ENCODE results near the gene NTRK3. TPM values are rescaled to one million over a fixed set of nuclear protein-coding genes. Genes with fewer than 3 reads are reported as not detected.

NTRK3 gene
- 10 to 100 TPM; 34.3 to 94.1 TPM for total RNA-seq
- long read RNA-seq, donor 1, partial matches to known transcripts, result 9 of 39 reads
- long read RNA-seq, donor 1, other reads (novel, unspliced or antisense), result 27 of 39 reads
- long read RNA-seq, donor 2, partial matches to known transcripts, result 13 of 27 reads
- long read RNA-seq, donor 2, other reads (novel, unspliced or antisense), result 11 of 27 reads

DNA sequence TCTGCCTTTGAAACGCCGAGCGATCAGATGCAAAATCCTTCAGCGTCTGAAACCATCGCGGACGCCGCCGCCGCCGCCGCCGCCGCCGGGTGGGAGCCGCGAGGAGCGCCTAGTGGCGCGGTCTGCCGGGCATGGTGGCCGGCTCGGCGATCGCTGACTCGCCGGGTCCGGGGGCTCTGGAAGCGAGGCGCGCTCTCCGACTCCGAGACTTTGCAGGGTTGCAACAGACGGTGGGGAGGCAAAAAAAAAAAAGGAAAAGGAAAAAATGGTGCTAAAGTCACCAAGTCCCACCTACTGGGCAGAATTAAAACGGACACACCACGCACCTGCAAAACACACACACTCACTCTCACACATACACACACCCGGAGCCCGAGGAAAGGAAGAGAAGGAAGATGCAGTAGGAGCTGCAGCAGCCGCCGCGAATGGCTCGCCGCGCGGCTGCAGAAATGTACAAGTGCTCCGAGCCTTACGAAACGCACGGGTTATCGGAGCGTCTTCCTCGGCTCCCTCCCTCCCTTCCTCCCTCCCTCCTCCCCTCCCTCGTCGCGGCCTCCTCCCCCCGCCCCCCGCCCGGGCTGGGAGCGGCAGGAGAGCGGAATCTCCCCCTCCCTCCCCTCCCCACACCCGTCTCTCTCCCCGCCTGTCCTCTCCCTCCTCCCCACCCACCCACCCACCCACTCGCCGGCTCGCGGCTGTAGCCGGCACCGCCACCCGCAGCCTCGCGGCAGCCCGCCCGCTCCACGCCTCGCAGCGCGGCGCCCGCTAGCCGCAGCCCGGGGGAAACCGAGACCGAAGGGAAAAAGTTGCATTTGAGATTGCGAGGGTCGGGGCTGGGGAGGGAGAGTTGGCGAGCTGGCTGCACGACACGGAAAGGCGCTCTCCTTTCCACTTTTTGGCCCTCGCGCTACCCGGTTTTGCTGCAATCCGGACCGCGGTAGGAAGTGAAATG, at the start of gene NTRK3:
Gene NTRK3, minus strand, starts transcription at position 461 of the 952 bp plus-strand sequence. CDS start 586 bp downstream, outside the sequence.
- intact Hi-C loops (cut with DNase I), result loop anchor here (10.0 kb wide), 3 partner anchors 182 to 582 kb away; no protein-coding TSS in a partner anchor
- DNase-seq (ENCODE audit: low spot score), result no peak

DNA sequence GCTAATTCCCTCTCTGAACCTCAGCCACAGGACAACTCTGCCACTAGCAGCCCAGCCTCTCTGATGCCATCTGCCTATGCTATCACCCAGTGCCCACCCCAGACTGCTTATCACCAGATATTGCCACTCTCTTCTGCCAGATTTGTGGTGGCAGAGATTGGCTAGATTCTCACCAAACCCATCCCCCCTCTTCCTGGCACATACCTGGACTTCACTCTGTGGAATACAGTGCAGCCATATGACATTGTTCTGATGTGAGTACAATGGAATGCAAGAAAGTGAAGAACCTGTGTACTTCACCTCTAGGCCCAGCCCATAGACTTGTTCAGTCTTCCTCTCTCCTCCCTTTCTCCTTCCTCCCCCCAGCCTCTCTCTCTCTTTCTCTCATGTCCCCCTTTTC, 46.9 kb upstream of the NTRK3 start:
- DNase-seq (ENCODE audit: low spot score), result no peak
- intact Hi-C loops (cut with DNase I), result loop anchor here in 1 of 2 donors (10.0 kb wide), 1 partner anchor 61 kb away; no protein-coding TSS in a partner anchor

- intact Hi-C loops (cut with DNase I), result loop anchor here in 1 of 2 donors (10.0 kb wide), 1 partner anchor 62 kb away; no protein-coding TSS in a partner anchor
These were observed 45.8 kb upstream of the NTRK3 start for GRCh38 chr15:88302373-88302772.

GRCh38 chr15:88301311-88301710, 44.8 kb upstream of the NTRK3 start:
- no peak for DNase-seq (ENCODE audit: low spot score)
- intact Hi-C loops (cut with DNase I), result loop anchor here in 1 of 2 donors (10.0 kb wide), 1 partner anchor 63 kb away; no protein-coding TSS in a partner anchor

More at GRCh38 chr15:88302373-88302772, 45.8 kb upstream of the NTRK3 start:
- DNase-seq (ENCODE audit: low spot score), result no peak

GRCh38 chr15:88300861-88301260, 44.3 kb upstream of the NTRK3 start:
- no peak for DNase-seq (ENCODE audit: low spot score)
- intact Hi-C loops (cut with DNase I), result loop anchor here in 1 of 2 donors (10.0 kb wide), 1 partner anchor 64 kb away; no protein-coding TSS in a partner anchor

DNA sequence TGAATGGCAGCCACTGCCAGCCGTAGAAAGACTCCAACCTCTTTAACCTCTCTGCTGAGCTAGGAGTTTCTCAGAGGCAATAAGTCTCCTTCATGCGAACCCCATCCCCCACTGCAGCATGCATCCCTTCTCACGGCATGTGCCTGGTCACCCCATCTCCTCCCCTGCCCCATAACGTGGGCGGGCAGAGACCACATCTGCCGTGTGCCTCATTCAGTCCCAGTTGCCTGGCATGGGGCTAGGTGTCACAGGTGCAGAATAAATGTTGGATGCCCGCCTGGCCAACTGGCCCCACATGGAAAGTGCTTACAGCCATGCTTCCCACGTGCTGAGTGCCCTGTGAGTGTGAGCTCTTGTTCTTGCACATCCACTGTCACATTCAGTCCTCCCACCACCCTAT, 43.5 kb upstream of the NTRK3 start:
- no peak for DNase-seq (ENCODE audit: low spot score)
- intact Hi-C loops (cut with DNase I), result loop anchor here in 1 of 2 donors (10.0 kb wide), 1 partner anchor 65 kb away; no protein-coding TSS in a partner anchor

- no peak for DNase-seq (ENCODE audit: low spot score)
- intact Hi-C loops (cut with DNase I), result no loop called here
These were observed 43.0 kb upstream of the NTRK3 start for GRCh38 chr15:88299497-88299896.

DNA sequence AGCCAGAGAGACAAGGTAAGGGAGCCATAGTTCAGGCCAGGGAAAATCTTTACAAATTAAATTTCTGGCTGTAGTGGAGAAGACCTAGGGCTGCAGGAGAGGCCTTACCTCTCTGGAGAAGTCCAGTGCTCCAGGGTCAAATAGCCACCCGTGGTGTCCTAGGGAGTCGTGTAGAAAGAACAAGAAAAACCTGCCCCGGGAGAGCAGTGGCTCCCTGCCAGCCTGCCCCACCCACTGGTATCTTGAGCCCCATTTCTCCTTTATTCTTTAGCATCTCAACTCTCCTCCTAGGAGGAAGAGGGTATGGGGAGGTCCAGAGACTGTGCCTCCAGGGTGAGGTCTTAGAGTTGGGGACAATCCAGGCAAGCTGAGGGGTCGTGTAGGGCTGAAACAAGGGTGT, 32.1 kb upstream of the NTRK3 start:
- DNase-seq (ENCODE audit: low spot score), result peak; percentile 62
- intact Hi-C loops (cut with DNase I), result no loop called here

- intact Hi-C loops (cut with DNase I), result no loop called here
- DNase-seq (ENCODE audit: low spot score), result peak; percentile 49
These were observed 31.7 kb upstream of the NTRK3 start for GRCh38 chr15:88288206-88288605.

DNA sequence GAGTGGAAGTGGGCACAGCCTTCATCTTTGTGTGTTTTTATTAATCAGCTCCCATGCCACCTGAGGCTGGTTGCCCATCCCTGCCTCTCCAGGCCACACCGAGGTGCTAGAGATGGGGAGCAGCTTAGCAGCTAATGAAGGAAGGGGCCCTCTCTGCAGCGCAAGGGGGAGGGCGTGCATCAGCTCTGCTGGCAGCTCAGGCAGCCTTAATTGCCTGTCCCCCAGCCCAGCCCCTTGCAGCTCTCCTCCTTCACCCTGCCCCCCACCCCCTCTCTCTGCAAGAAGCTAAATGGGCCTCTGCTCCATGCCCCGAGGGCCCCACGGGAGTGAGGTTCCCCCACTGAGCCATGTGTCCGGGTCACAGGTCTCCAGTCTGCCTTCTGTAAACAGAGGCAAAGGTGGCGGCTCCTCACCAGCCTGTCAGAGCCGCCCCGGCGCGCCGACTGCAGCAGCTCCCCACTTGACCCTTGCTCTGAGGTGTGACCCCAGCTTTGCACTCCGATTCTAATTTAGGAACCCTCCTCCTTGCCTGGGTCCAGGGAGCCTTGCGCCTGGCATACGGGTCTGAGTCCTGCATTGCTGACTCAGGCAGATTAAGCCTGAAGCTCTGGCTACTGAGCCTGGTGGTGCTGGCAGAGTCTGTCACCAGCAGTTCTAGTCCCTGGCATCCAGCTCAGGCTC, 27.9 kb upstream of the NTRK3 start:
- intact Hi-C loops (cut with DNase I), result no loop called here
- DNase-seq (ENCODE audit: low spot score), result peak; percentile 60

GRCh38 chr15:88282614-88283013, 26.1 kb upstream of the NTRK3 start:
- intact Hi-C loops (cut with DNase I), result no loop called here

GRCh38 chr15:88276821-88277410, 20.4 kb upstream of the NTRK3 start:
- DNase-seq (ENCODE audit: low spot score), result peak; percentile 76
- intact Hi-C loops (cut with DNase I), result no loop called here

More at GRCh38 chr15:88282614-88283013, 26.1 kb upstream of the NTRK3 start:
- no peak for DNase-seq (ENCODE audit: low spot score)

DNA sequence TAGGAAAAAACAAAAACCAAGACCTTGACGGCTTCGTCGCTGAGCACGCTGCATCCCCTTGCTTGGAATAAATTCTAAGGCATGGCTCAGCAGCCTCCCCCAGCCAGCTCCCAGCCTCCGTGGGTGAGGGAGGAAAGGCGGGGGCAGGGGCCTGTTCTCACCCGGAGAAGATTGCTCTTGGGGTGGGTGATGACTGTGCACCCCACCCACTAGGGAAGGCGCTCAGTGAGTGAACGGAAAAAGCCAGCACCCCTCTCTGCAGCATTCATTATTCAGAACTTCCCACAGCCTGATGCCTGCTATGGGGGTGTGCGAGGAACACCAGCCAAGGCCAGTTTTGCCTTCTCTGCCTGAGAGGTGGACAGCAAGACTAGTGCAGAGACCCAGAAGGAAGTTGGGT, 19.3 kb upstream of the NTRK3 start:
- intact Hi-C loops (cut with DNase I), result no loop called here
- peak; percentile 49 for DNase-seq (ENCODE audit: low spot score)

DNA sequence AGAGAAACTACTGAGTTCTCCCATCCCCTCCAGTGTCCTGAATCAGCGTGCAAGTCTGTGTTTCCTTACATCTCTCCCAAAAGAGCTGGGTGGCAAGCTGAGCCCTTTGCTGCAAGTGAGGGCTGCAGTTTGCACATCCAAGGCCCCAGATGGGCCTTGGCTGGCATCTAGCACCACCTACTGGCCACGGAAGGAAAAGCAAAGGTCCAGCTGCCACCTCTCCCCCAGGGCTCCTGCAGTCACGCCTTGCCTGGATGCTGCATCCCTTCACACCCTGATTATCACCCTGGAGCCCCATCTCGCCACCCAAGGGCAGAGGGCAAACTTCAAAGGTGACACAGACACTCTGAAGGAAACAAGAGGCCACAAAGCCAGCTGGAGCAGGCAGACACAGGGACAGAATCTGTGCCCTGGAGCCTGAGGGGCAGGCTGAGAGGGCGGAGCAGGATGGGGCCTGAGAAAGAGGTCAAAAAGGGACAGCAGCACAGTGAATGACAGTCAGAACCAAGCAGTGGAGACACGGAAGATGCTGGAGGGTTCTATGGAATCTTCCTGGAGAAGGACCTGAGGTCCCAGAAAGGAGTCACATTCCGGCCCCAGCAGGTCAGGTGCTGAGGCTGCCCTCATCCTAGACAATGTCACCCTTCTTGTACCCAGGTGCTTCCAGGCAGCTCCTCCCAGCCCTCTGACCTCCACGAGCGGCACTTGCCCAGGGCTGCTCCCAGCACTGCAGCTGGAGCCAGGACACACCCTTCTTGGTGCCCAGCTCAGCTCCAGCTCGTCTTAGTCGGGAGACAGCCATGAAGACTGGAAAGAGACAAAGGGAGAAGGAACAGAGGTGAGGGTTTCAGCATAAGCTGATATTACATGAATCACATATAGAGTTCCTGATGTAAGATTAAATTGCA, 18.3 kb upstream of the NTRK3 start:
- peak; percentile 86 for DNase-seq (ENCODE audit: low spot score)
- intact Hi-C loops (cut with DNase I), result no loop called here

DNA sequence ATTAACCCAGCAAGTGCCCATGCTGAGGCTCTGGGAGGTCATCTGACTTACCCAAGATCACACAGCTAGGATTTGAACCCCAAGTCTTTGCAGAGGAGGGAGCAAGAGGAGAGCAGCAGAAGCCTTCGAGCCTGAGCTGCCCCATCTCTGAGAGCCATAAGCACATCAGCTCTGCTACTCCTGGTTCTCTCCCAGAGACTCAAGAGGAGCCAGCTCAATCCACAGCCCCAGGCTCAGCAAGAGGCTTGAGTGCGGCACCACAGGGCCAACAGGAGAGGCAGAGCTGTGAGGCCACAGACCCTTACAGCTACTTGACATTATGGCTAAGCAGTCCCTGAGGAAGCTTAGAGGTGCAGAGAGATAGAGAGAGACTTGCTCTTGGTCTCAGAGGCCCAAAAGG, 15.9 kb upstream of the NTRK3 start:
- intact Hi-C loops (cut with DNase I), result no loop called here
- peak; percentile 53 for DNase-seq (ENCODE audit: low spot score)

DNA sequence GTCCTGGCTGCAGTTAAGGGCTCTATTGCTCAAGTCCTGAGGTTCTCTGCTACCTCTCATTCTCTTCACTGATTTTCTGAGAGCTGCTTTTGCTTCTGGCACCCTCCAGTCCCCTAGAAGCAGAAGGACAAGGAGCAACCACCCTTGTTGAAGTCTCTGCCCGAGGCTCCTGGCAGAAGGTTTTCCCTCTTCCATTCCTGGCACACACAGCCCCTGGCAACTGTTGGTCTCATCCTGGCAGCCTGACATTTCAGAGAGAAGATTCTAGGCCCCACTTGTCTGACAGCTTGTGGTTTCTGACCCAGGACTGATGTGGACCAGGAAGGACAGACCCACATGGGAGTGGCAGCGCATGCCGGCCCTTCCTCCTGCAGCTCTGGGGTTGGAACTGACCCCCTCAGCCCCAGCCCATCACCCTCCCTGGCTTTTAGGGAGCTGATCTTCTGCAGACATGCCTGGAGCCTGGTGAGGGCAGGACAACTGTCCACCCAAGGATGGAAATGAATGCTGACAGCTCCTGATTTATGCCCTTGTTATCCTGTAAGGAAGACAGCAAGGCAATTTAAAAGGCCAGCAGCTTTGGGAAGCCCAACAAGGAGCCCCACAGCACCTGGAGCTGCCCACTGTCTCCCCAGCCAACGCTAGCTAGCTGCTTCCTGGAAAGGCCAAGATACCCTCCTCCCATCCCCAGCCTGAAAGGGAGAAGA, 13.0 kb upstream of the NTRK3 start:
- intact Hi-C loops (cut with DNase I), result no loop called here
- peak; percentile 50 for DNase-seq (ENCODE audit: low spot score)

- DNase-seq (ENCODE audit: low spot score), result no peak
- intact Hi-C loops (cut with DNase I), result no loop called here
These were observed 11.2 kb upstream of the NTRK3 start for GRCh38 chr15:88267720-88268119.

DNA sequence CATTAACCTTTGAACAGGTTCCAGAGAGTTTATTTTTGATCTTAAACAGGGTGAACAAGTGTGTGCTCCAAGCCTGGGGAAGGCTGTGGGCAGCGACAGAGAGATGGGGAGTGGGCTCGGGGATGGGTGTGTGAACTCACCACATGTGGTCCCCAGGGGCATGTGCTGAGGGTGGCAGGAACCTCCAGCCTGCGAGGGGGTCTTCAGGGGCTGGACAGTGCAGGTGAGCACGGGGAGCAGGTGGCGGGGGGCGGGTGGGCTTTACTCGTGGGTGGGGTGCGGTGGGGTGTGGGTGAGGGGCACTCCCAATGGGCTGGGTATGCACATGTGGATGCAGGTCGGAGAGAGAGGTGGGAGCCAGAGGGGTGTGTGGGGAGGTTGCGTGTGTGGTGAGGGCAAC, 9.6 kb upstream of the NTRK3 start:
- intact Hi-C loops (cut with DNase I), result no loop called here
- DNase-seq (ENCODE audit: low spot score), result no peak

Data from posterior vena cava (tissue), 2 donors.